Measurements from ENCODE around the gene SREBF1. TPM values are rescaled to one million over a fixed set of nuclear protein-coding genes. Genes with fewer than 3 reads are reported as not detected.

SREBF1 gene
- 28.4 and 41.4 TPM in 2 replicates for total RNA-seq

DNA sequence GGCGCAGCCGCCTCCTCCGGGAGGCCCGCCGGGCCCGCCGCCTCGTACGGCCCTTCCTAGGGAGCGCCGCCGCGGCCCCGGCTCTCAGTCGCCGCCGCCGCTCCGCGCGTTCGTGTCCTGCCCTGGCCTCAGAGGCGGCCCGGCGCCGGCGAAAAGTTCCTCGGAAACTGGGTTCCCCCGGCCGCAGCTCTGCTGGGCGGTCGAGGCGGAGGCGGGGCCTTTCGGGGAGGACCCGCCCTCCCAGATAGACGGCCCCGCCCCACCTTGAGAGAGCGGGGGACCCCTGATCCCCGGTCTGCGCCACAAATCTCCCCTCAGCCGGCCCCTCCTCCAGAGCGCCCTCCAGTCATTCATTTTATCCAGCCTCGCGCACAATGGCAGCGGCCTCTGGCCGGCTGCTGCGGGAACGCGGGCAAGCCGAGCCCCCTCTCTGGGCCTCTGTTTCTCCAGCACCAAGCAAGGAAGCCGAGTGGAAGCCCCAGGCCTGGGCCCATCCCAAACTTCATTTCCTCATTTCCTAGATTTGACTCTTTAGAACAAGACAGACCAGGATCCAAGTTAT is at the start of gene SREBF1:
TSS of gene SREBF1 (minus strand) at position 169 of the 562 bp plus-strand sequence. CDS start 169 bp downstream, outside the sequence.
- DNase-seq (ENCODE audit: low read depth in 2 of 2), result peak; percentile 61 to 63

DNA sequence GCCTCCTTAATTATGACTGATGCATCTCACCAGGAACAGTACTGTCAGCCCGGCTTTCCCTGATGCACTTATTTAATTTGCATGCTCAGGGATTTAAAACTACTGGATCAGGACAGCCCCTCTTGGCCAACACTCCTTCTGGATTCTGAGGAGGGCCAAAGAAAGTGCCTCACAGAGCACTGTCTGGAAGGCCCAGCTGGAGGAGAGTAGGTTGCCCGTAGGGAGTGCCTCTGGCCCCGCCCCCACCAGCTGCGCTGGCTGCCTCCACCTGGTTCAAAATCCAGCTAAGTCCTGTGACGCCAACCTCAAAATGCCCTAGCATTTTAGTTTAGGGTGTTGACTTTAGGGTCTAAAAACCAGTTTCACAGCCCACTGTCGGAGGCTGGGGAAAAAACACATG is 49.4 kb upstream of the SREBF1 start:
- no peak for DNase-seq (ENCODE audit: low read depth in 2 of 2)

DNA sequence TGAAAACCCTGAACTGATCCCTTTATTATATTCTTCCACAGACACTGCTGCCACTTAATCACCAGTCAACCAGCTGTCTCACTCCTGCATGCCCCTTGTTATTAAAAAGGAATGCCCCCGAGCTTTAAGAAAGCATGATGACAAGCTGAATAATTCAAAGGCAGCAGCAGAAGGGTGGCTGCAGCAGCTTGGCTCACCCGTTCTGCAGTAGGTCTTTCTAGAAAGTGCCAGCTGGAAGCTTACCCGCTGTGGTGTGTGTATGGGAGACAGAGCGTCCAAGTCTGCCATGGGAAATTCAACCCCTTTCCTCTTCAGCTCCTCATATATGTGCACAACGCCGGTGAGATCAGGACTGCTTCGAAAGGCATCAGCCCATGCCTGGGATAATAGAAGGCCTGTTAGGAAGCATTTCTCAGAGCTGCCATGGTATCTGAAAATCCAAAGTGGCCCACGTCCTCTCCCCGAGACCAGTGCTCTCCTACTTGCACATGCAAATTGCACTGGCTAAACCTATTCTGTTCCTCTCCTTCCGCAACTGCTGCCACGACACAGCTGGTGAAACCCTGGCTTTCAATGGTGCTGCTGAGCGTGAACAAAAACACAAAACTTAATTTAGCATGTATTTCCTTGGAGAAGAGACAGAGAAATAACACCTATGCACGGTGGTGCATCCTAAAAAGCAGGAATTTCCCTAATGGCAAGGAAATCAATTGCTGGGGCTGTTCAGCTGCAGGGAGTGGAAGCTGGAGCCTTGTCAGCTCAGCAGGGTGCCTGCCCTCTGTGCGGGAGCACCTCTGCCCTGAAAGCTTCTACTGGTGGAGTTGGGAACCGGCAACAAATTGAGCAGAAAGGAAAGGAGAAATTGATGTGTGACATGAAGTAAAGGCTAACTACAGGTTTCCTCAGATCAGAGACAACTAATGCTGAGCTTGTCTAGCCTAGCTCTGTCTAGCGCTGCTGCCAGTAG is 47.9 kb upstream of the SREBF1 start:
- DNase-seq (ENCODE audit: low read depth in 2 of 2), result no peak

DNA sequence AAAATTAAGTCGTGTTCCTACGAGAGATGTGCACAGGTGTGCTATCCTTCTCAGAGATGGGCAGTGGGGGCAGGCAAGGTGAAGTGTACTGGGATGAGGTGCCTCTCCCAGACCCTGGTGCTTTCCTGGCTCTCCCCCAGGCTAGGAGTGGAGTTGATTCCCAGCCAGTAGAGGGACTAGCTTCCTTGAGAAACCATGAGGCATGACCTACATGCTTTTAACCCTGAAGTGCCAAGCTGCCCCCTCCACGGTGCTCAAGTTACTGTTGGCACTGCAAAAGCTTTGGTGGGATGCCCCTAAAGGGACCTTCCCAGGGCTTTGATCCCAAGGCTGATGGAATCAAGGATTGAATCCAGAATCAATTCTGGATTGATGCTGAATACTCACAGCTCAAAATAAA is 47.0 kb upstream of the SREBF1 start:
- DNase-seq (ENCODE audit: low read depth in 2 of 2), result no peak

DNA sequence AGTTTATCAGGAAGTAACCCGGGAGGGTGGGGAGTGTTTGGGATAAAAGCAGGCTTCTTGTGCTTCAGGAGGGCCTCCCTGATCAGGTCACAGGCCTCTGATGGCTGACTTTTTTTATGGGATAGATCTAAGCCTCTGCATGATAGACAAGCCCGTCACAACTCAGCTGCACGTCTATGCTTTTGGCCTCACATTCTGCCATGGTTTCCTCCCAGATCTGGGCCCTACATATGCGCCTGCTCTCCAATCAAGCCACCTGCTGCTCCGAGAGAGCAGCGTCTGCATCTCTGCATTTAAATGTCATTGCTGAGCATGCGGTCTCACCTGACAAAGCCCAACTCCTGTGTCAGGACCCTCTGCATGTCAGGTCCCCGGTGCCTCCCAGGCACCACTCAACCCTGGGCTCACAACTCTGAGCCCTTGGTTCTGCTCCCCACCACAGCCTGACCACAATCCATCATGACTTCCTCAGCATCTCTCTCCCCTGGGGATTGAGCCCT is 45.3 kb upstream of the SREBF1 start:
- no peak for DNase-seq (ENCODE audit: low read depth in 2 of 2)

DNA sequence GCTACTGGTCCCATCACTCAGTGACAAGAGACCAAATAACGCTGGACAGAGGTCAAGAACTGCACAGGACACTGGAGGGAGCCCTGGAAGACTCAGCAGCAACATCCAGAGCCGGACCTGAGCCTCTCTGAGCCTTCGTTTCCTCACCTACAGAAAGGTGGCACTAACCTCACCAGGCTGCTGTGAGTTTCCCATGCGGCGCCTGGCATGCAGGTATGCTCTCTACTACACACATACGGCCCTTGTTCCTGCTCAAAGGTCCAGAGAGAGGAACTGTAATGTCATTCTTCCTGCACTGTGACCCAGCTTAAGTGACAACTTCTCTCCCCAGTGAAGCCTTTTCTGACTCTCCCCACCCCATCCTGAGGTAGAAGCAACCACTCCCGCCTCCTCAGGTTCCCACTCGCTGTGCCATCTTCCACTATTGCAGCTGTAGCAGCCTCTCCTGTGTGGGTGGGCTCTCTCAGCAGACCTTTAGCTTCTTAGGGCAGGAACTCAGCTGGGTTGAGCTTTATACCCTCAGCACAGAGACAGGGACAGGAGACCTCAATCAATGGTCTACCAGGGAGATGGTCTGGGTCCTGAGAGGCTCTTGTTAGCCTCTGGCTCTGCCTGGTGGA is 43.9 kb upstream of the SREBF1 start:
- no peak for DNase-seq (ENCODE audit: low read depth in 2 of 2)

DNA sequence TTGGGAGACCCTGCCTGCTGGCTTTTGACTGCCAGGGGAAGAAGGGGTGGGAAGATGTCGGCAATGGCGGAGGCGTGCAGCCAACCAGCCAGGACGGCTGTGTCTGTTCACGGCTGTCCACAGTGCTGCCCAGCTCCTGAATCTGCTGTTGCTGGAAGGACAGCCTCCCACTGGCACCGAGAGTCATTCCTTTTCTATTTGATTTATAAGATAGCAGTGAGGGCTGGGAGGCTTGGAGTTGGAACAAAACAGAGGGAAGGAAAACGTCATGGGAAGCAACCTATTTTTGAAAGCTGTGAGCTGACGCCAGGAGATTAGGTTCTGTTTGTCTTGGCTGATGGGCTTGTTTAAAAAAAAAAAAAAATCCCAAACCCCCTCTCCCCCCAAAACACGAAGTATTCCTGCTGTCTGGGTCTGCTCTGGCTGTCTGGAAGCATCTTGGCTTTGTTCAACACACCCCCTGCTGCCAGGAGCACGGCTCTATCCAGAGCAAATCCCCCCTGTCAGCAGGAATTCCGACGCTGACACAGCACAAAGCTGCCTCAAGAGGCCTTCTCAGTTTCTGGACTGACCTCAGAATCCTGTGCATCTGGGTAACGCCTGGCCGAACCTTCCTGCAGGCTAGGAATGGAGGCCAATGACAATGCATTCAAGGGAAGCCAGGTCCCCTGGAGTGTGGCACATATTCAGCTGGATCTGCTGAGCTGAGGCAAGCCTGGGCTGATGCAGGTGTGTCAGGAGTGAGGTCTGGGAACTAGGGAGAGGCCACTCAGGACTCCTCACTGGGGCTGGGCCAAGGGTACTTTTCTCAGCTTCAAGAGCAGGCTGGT is 41.0 kb upstream of the SREBF1 start:
- DNase-seq (ENCODE audit: low read depth in 2 of 2), result peak; percentile 85 to 97

DNA sequence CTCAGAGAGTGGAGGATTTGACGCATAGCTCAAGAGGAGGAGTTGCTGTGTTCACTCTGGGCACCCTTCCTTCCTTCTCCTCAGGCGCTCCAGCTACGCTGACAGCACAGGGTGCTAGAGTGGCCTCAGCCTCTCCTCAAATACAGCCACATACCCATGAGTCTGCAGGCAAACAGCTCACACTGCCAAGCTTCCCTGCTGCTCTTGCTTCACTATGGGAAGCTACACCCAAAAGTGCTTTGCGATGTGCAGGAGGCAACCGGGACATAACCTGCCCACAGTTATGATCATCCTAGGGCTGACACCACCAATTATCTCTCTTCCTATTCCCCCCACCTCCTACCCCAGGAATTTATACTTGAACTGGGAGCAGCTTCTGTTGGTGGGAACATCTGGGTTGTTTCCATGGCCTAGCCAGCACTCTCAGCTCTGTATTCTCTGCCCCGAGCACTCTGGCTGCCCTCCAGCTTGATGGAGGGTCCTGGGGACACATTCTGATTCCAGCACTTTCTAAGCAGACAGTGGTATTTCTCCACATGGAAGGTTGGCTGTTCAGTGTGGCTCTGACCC is 40.3 kb upstream of the SREBF1 start:
- DNase-seq (ENCODE audit: low read depth in 2 of 2), result peak in 1 of 2 donors; percentile 6

DNA sequence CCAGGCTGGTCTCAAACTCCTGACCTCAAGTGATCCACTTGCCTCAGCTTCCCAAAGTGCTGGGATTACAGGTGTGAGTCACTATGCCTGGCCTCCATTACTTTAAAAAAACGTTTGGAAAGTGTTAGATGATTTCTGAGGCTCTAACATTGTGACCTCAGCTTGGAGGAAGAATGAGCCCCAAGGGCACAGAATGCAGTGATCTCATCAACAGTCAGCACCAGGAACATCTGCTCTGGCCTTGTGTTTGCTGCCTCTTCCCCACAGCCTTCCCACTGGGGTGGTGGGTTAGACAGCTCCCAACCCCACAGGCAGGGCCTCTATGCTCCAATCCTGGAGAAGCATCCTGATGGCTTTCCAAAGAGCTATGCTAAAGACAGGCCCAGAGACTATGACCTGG is 37.7 kb upstream of the SREBF1 start:
- peak in 1 of 2 donors; percentile 55 for DNase-seq (ENCODE audit: low read depth in 2 of 2)

DNA sequence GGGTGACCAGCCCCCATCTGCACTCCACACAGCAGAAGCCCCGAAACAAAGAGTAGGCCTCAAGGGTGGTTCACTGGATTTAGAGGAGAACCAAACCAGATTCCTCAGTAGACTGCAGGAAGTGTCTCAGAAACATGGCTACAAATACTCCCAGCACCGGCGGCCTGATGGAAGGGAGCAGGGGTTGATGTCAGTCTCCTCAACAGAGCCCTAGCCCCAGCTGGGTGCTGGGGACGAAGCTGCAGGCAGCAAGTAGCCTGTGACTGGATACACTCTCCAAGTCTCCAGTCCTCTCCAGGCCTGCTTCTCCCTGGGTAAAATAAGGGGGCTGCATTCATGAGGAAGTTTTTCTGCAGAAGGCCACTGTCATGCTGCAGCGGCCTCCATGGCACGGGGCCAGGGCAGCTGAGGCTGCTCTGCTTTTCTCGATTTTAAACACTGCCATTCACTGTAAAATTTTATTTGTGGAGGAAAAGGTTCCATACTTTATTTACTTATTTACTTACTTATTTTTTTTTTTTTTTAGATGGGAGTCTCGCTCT is 36.7 kb upstream of the SREBF1 start:
- DNase-seq (ENCODE audit: low read depth in 2 of 2), result no peak

DNA sequence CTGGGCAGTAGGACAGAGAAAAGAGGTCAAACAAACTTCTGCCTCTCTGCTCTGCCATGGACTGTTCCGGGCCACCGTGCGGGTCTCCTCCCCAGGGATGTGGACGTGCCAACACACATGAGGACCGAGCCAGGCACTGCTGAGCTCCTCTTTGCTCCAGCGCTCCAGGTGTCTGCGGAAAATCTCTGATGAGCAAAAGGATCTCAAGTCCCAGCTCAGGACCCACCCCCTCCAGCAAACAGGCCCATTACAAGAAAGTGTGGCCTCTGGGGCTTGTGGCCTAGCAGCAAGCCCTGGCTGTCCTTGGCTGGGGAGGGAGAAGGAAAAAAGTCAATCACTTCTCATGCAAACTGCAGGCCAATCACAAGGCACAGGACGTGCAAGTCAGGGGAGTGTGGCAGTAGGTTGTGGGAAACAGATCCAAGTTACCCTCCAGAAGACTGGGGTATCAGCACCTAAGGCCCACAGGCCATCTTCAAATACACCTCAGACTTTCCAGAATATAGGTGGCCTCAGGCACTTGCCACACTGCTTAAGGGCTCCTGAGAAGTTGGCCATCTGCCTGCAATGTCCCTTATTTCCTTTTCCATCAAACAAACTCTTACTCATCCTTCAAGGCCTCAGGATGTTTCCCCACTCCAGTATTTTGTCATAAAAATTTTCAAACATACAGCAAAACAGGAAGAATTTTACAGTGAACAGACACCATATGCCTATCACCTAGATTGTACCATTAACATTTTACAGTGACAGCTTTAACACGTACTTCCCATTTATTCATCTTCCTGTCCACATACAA is 36.0 kb upstream of the SREBF1 start:
- DNase-seq (ENCODE audit: low read depth in 2 of 2), result peak in 1 of 2 donors; percentile 37

DNA sequence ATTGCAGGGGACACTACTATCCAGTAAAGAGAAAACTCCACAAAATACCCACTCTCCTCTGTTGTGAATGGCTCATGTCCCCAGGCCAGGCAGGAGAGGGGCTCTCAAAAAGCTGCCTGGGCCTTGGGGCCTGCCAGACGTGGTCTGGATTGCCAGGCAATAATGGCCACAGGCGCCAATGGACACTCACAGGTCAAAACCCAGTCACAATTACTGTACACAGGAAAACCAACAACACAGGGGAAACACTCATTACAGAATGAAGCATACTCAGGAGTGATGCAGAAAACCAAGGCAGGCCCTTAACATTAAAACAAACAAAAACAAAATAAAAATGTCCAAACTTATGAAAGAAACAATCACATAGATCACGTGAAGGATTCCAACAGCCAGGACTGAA is 35.1 kb upstream of the SREBF1 start:
- DNase-seq (ENCODE audit: low read depth in 2 of 2), result peak; percentile 32 to 62

DNA sequence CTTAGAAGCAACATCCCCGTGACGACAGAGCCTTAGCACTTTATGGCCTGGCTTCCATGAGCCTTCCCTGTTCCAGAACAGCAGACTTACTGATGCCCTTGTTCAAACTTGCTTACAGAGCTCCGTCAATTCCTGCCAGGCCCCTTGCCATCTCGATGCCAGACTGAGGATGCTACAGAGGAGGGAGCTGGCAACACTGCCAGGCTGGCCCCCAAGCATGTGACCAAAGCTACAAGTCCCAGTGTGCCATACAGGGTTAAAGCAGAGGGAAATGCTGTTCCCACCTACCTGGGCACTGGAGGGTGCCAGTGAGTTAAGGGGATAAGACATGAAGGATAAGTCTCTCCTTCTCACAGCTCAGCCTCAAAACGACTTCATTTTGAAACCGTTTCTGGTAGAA is 33.5 kb upstream of the SREBF1 start:
- no peak for DNase-seq (ENCODE audit: low read depth in 2 of 2)

DNA sequence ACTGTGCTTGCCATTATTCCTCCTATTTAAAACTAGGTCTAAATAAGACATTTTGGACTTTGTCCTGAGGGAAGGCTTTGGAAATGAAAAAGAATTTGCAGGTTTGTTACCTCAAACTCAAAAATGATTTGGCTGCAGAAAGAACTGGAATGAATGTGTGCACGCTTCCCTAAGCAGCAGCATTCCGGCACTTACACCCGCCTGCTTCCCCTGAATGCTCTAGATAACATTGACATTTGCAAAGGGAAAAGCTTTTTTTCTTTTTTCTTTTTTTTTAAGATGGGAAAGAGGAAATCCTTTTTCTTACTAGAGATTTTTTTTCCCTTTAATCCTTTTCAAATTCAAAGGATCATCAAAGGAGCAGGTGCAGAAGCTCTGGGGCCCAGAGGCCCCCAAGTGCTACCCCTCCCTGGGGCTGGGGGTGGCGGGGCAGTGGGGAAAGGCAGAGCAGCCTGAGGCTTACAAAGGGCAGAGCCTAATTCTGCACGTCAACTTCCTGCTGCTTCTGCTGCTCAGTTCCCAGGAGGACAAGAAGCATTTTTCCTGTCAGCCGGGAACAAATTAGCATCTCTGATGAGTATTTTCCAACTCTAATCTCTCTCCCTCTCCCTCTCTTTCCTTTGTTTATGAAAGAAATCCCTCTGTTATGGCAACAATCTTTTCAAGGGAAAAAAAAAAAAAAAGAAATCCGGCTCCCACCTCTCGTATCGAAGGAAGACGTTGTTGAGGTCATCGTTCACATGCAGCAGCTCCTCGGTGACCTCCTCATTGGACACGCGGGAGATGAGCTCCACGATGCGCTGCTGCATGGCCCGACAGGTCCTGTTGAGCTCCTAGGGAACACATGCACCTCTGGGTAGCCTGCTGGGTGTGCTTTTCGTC is 32.1 kb upstream of the SREBF1 start:
- DNase-seq (ENCODE audit: low read depth in 2 of 2), result peak; percentile 80 to 87

DNA sequence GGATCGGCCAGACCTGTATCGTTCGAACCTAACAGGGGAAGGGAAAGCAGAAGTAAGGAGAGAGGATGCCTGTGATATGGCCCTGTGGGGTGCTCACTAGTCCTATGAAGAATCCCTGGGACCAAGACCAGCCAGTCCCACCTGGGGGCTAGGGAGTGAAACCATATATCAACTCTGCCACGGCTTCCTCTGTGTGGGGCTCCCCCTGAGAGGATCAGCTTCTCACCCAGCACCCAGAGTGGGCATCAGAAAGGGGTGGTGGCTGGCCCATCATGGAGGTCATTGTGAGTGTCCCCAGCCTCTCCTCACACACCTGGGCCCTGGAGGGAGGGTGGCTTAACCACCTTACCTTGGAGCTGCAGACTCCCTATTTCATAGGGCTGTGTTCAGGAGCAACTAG is 30.1 kb upstream of the SREBF1 start:
- DNase-seq (ENCODE audit: low read depth in 2 of 2), result no peak

DNA sequence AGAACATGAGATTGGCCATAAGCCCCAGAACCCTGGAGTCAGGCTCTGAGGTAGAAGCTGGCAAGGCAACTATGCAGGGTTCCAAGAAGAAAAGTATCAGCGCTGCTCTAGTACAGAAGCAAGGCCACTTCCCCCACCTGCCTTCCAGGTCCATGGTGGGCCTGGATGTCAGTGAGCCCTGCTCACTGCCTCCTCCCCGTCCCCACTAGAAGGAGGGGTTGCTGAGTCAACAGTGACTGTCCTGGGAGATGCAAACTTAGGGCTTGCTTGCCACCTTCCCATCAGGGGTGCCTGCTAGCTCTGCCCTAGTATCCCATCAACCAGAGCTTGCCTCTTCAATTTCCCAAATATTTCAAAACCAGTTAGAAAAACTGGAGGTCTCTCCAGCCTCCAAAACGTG is 29.6 kb upstream of the SREBF1 start:
- no peak for DNase-seq (ENCODE audit: low read depth in 2 of 2)

DNA sequence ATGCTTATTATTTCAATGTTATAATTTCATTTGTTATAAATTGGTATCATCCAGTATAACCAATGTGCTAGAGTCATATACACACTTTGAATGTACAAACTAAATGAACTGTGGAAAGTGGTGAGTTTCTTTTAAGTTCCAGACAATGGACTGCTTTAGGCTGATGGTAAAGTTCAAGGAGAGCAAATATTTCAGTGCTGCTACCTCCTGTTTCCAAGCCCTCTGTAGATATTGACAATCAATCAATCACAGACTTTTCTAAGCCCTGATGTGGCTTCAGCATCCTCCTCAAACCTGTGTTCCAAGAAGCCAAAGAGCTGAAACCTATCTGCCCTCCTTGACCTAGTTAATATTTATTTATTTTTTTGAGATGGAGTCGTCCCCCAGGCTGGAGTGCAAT is 28.2 kb upstream of the SREBF1 start:
- DNase-seq (ENCODE audit: low read depth in 2 of 2), result no peak

DNA sequence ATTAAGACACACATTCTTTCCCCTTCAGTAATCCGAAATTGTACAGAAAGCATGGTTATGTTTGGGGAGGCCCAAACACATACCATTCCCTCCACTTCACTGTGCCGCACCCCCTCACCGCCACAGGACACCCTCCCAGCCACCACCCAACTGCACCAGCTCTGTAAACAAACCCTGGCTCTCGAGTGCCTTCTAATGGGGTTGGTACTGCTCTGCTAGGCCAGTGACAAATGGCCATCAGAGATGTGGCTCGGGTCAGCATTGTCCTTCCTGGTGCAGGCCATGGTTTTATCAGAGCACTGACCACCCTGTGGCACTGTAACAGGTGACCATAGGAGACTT is 24.0 kb upstream of the SREBF1 start:
- no peak for DNase-seq (ENCODE audit: low read depth in 2 of 2)

Measured in lung microvascular endothelial cell (primary cell).